Measurements from ENCODE around the gene ZNF174. TPM values are rescaled to one million over a fixed set of nuclear protein-coding genes. Genes with fewer than 3 reads are reported as not detected.

The ZNF174 gene
- total RNA-seq, 1 experiment from 2014 or later = 8.2 TPM

- Histone ChIP-seq H3K27me3 (ENCODE audit: insufficient read depth, low read length) (no peaks in the 10 kb centered on the region), H3K9ac (ENCODE audit: low read length) (no peak overlapping the region), H2AFZ (ENCODE audit: low read depth, low read length, poor library complexity, severe bottlenecking) (no peak overlapping the region), H3K9me2 (ENCODE audit: insufficient read depth) (no peaks in the 10 kb centered on the region), H3K4me1 (ENCODE audit: control insufficient read depth in 1 of 2, insufficient read depth in 2 of 2, low read length in 2 of 2) (no peaks in the 10 kb centered on the region), H3K9me3 (ENCODE audit: control insufficient read depth in 1 of 2, insufficient read depth in 1 of 2, low read depth in 1 of 2, low read length in 2 of 2) (peaks cover 2 to 12% of the 10 kb centered on the region in 2 experiments; a peak in 3 of 4 replicates), H4K20me1 (ENCODE audit: insufficient read depth) (no peaks in the 10 kb centered on the region), H3K36me3 (ENCODE audit: control insufficient read depth in 1 of 2, insufficient read depth in 2 of 2, low read length in 2 of 2) (peaks cover 0 to 1% of the 10 kb centered on the region in 2 experiments; a peak in 1 of 4 replicates), H3K27ac (ENCODE audit: low read depth, low read length) (no peak overlapping the region), H3K4me3 (replicated peaks in 1 of 2; ENCODE audit: low read depth in 1 of 2, low read length in 2 of 2) (no peak overlapping the region), H3K4me2 (ENCODE audit: low read length) (no peak overlapping the region), H3K79me2 (ENCODE audit: insufficient read depth, low read length) (no peaks in the 10 kb centered on the region)
- ChIA-PET CTCF (no interaction called here), POLR2A (no interaction called here), RAD21 (ENCODE audit: low non-redundant PET in 1 of 2, low total read pairs in 2 of 2, uncharacterized antibody in 2 of 2, unreplicated experiment in 2 of 2) (no interaction called here)
- DNase-seq (ENCODE audit: low read depth, low spot score) = no peak
- intact Hi-C loops (cut with micrococcal nuclease) = no loop called here
- no TSS peak for BruUV-seq (replicated peaks)
- no peak for TF ChIP-seq RAD21 (IDR thresholded peaks at IDR 0.05; ENCODE audit: low read depth)
- no peak for TF ChIP-seq REST (IDR thresholded peaks at IDR 0.05; ENCODE audit: low read depth)
- no peak for TF ChIP-seq ZFX (IDR thresholded peaks at IDR 0.05)
- ATAC-seq = no peak
These were observed 12.8 kb downstream of the ZNF174 start for GRCh38 chr16:3413730-3414379.

GRCh38 chr16:3431779-3432219, 30.8 kb downstream of the ZNF174 start:
- POLR2A ChIA-PET = no interaction called here
- no peak for DNase-seq (ENCODE audit: low read depth, low spot score)
- H3K4me2 ChIP-seq (ENCODE audit: low read length) = no peak overlapping the region
- TF ChIP-seq POLR2AphosphoS5 (IDR thresholded peaks at IDR 0.05; ENCODE audit: low read depth, low read length) = no peak
- no peak for TF ChIP-seq CBX3 (IDR thresholded peaks at IDR 0.05; ENCODE audit: low read depth)
- no peak for TF ChIP-seq MAX (IDR thresholded peaks at IDR 0.05)
- TF ChIP-seq TCF7L2 (IDR thresholded peaks at IDR 0.05; ENCODE audit: borderline replicate concordance, extremely low read depth, insufficient read depth, insufficient read length) = no peak
- no peak for TF ChIP-seq EGR1 (IDR thresholded peaks at IDR 0.05; ENCODE audit: low read depth)
- no peak for TF ChIP-seq SIN3A (IDR thresholded peaks at IDR 0.05; ENCODE audit: low read depth)
- no peak for TF ChIP-seq SP1 (IDR thresholded peaks at IDR 0.05; ENCODE audit: low read depth)
- no peak for TF ChIP-seq ZNF274 (IDR thresholded peaks at IDR 0.05; ENCODE audit: low read depth, low read length)
- TF ChIP-seq REST (IDR thresholded peaks at IDR 0.05; ENCODE audit: low read depth) = no peak
- no peak for TF ChIP-seq EZH2 (IDR thresholded peaks at IDR 0.05)

More at GRCh38 chr16:3431779-3432219, 30.8 kb downstream of the ZNF174 start:
- no peaks in the 10 kb centered on the region for H3K27me3 ChIP-seq (ENCODE audit: insufficient read depth, low read length)
- BruUV-seq (replicated peaks) = no TSS peak
- H3K36me3 ChIP-seq (ENCODE audit: control insufficient read depth in 1 of 2, insufficient read depth in 2 of 2, low read length in 2 of 2) = peaks cover 0 to 2% of the 10 kb centered on the region in 2 experiments; a peak in 1 of 4 replicates
- intact Hi-C loops (cut with micrococcal nuclease) = no loop called here
- no peak for ATAC-seq
- no peak overlapping the region for H3K4me3 ChIP-seq (replicated peaks in 1 of 2; ENCODE audit: low read depth in 1 of 2, low read length in 2 of 2)
- ChIA-PET RAD21 (ENCODE audit: low non-redundant PET in 1 of 2, low total read pairs in 2 of 2, uncharacterized antibody in 2 of 2, unreplicated experiment in 2 of 2) (no interaction called here), CTCF (no interaction called here)
- no peak overlapping the region for H3K9ac ChIP-seq (ENCODE audit: low read length)
- H4K20me1 ChIP-seq (ENCODE audit: insufficient read depth) = no peaks in the 10 kb centered on the region
- no peaks in the 10 kb centered on the region for H3K79me2 ChIP-seq (ENCODE audit: insufficient read depth, low read length)
- no peaks in the 10 kb centered on the region for H3K4me1 ChIP-seq (ENCODE audit: control insufficient read depth in 1 of 2, insufficient read depth in 2 of 2, low read length in 2 of 2)
- H3K9me2 ChIP-seq (ENCODE audit: insufficient read depth) = no peaks in the 10 kb centered on the region
- H3K9me3 ChIP-seq (ENCODE audit: control insufficient read depth in 1 of 2, insufficient read depth in 1 of 2, low read depth in 1 of 2, low read length in 2 of 2) = no peaks in the 10 kb centered on the region
- H2AFZ ChIP-seq (ENCODE audit: low read depth, low read length, poor library complexity, severe bottlenecking) = no peak overlapping the region
- H3K27ac ChIP-seq (ENCODE audit: low read depth, low read length) = no peak overlapping the region
